Measurements from ENCODE around the gene LRMDA.

LRMDA gene

DNA sequence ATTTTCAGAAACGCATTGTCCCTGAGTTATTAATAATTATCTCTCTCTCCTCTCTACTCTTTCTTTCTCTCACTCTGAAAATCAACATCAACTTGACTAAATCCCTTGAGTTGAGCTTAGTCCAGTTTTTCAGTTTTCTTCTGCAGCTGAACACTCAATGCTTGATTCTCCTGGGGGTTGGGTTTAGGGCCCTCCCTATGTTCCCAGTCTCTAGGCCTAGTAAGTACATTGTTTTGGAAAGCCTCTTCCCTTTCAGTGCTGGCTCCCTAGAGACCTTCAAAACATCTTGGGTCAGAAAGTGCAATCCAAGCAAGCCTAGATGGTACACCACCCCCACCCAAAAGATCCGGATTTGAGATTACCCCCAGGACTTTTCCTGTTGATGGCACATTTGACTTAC, 488.5 kb downstream of the LRMDA start:
- CTCF ChIA-PET, result interaction anchor here (0.6 kb wide), 1 partner anchor 588 kb away, joined by 8 read pairs; no protein-coding TSS in a partner anchor
- no peak for TF ChIP-seq PRDM10 (tag by site-specific recombination; IDR thresholded peaks at IDR 0.05)
- TF ChIP-seq ZNF175 (tag by site-specific recombination; IDR thresholded peaks at IDR 0.05), result no peak
- TF ChIP-seq ZNF341 (tag by site-specific recombination; IDR thresholded peaks at IDR 0.05; ENCODE audit: low read depth), result no peak
- no peak for TF ChIP-seq ZNF670 (tag by site-specific recombination; IDR thresholded peaks at IDR 0.05; ENCODE audit: low read depth)
- no peak for TF ChIP-seq GLIS2 (tag by site-specific recombination; IDR thresholded peaks at IDR 0.05)
- TF ChIP-seq, protein P1, sequence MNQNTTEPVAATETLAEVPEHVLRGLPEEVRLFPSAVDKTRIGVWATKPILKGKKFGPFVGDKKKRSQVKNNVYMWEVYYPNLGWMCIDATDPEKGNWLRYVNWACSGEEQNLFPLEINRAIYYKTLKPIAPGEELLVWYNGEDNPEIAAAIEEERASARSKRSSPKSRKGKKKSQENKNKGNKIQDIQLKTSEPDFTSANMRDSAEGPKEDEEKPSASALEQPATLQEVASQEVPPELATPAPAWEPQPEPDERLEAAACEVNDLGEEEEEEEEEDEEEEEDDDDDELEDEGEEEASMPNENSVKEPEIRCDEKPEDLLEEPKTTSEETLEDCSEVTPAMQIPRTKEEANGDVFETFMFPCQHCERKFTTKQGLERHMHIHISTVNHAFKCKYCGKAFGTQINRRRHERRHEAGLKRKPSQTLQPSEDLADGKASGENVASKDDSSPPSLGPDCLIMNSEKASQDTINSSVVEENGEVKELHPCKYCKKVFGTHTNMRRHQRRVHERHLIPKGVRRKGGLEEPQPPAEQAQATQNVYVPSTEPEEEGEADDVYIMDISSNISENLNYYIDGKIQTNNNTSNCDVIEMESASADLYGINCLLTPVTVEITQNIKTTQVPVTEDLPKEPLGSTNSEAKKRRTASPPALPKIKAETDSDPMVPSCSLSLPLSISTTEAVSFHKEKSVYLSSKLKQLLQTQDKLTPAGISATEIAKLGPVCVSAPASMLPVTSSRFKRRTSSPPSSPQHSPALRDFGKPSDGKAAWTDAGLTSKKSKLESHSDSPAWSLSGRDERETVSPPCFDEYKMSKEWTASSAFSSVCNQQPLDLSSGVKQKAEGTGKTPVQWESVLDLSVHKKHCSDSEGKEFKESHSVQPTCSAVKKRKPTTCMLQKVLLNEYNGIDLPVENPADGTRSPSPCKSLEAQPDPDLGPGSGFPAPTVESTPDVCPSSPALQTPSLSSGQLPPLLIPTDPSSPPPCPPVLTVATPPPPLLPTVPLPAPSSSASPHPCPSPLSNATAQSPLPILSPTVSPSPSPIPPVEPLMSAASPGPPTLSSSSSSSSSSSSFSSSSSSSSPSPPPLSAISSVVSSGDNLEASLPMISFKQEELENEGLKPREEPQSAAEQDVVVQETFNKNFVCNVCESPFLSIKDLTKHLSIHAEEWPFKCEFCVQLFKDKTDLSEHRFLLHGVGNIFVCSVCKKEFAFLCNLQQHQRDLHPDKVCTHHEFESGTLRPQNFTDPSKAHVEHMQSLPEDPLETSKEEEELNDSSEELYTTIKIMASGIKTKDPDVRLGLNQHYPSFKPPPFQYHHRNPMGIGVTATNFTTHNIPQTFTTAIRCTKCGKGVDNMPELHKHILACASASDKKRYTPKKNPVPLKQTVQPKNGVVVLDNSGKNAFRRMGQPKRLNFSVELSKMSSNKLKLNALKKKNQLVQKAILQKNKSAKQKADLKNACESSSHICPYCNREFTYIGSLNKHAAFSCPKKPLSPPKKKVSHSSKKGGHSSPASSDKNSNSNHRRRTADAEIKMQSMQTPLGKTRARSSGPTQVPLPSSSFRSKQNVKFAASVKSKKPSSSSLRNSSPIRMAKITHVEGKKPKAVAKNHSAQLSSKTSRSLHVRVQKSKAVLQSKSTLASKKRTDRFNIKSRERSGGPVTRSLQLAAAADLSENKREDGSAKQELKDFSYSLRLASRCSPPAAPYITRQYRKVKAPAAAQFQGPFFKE (tag by site-specific recombination; IDR thresholded peaks at IDR 0.05; ENCODE audit: borderline replicate concordance), result no peak
- no peak for TF ChIP-seq BCL6B (tag by site-specific recombination; IDR thresholded peaks at IDR 0.05)
- H3K4me1 ChIP-seq (ENCODE audit: control insufficient read depth, insufficient read depth, low read length), result no peaks in the 10 kb centered on the region
- POLR2A ChIA-PET, result no interaction called here
- H3K9me3 ChIP-seq (ENCODE audit: control insufficient read depth, insufficient read depth, low read depth, low read length), result no peaks in the 10 kb centered on the region
- no peak overlapping the region for H3K27ac ChIP-seq (ENCODE audit: extremely low read depth, low read depth, low read length)
- no peak overlapping the region for H3K4me3 ChIP-seq (ENCODE audit: low read depth, low read length)
- H3K36me3 ChIP-seq (ENCODE audit: control insufficient read depth in 2 of 2, insufficient read depth in 1 of 2, low read length in 2 of 2), result no peaks in the 10 kb centered on the region

DNA sequence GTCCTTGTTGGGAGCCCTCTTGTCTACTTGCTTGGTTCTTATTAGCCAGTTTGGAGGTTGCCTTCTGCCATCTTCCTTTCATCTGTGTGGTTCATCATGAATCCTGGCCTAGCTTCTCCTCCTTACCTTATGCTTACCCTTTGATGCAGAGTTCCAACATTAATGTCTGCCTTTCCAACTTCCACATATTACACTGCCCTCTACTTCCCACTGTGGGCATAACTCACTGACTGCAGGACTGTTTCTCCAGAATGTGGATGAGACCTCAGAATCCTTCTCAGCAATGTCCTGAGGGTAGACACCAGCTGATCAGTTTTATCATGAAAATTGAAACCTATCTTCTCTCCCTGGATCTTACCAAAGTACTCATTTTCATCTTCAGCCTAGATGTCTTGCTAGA, 491.0 kb downstream of the LRMDA start:
- Histone ChIP-seq H3K4me3 (ENCODE audit: low read depth, low read length) (no peak overlapping the region), H3K4me1 (ENCODE audit: control insufficient read depth, insufficient read depth, low read length) (no peaks in the 10 kb centered on the region), H3K9me3 (ENCODE audit: control insufficient read depth, insufficient read depth, low read depth, low read length) (no peaks in the 10 kb centered on the region), H3K27ac (ENCODE audit: extremely low read depth, low read depth, low read length) (no peak overlapping the region), H3K36me3 (ENCODE audit: control insufficient read depth in 2 of 2, insufficient read depth in 1 of 2, low read length in 2 of 2) (no peaks in the 10 kb centered on the region)
- CTCF ChIA-PET, result interaction anchor here (0.5 to 0.7 kb wide), 2 partner anchors 14 to 28 kb away, joined by 4 to 5 read pairs; no protein-coding TSS in a partner anchor
- 0 out of 2 replicates have a peak, but pooled peaks have one; percentile 36 for TF ChIP-seq CTCF (tag by site-specific recombination; IDR thresholded peaks at IDR 0.05)
- TF ChIP-seq ZBTB17 (tag by site-specific recombination; IDR thresholded peaks at IDR 0.05), result peak; percentile 42; the same call in 1 of the 2 replicates
- TF ChIP-seq ZNF266 (tag by site-specific recombination; IDR thresholded peaks at IDR 0.05; ENCODE audit: low read depth), result no peak
- POLR2A ChIA-PET, result no interaction called here
